ENCODE measurements around the gene COLEC11.

Gene COLEC11

DNA sequence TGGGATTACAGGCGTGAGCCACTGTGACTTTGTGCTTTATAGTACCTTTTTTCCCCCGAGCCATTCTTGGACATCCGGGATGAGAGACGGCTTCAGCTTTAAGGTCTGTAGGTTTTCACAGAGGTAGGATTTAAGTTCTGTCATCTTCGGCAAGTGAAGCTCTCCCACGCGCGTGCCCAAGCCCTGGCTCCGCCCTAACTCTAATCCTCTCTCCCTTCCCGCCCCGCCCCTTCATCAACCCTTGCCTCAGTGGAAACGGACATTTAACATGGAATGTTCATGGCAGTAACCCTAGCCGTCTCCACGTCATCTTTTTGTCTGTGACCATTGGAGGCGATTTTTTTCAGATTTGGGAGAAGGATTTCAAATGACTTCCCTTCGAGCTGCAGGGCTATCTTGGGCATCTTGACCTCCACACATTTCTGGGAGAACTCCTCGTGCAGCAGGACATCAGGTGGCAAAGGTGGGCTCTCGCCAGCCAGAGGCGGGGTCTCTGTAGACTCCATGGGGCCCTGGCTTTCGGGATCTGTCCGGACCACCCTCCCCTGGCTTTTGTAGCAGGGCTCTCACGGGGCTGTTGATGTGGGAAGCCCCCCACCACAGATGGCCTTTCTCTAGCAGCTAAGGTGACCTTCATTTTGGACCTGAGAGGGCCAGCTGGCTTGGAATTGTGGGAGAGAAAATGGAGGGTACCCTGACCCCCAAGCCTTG is 6.8 kb downstream of the COLEC11 start:
- ATAC-seq (ENCODE audit: insufficient read depth, low read depth), result no peak
- H3K4me3 ChIP-seq (ENCODE audit: low read depth in 1 of 2, low read length in 2 of 2), result no peak overlapping the region
- no peaks in the 10 kb centered on the region for H3K79me2 ChIP-seq (ENCODE audit: insufficient read depth, low read length)
- H3K9me3 ChIP-seq (ENCODE audit: insufficient read depth, low read length, severe bottlenecking), result no peaks in the 10 kb centered on the region
- no peak for DNase-seq
- TF ChIP-seq, protein P1, sequence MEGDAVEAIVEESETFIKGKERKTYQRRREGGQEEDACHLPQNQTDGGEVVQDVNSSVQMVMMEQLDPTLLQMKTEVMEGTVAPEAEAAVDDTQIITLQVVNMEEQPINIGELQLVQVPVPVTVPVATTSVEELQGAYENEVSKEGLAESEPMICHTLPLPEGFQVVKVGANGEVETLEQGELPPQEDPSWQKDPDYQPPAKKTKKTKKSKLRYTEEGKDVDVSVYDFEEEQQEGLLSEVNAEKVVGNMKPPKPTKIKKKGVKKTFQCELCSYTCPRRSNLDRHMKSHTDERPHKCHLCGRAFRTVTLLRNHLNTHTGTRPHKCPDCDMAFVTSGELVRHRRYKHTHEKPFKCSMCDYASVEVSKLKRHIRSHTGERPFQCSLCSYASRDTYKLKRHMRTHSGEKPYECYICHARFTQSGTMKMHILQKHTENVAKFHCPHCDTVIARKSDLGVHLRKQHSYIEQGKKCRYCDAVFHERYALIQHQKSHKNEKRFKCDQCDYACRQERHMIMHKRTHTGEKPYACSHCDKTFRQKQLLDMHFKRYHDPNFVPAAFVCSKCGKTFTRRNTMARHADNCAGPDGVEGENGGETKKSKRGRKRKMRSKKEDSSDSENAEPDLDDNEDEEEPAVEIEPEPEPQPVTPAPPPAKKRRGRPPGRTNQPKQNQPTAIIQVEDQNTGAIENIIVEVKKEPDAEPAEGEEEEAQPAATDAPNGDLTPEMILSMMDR (IDR thresholded peaks at IDR 0.05; ENCODE audit: borderline replicate concordance, extremely low read depth, low read length, poor library complexity, severe bottlenecking), result no peak
- TF ChIP-seq EZH2 (IDR thresholded peaks at IDR 0.05; ENCODE audit: borderline replicate concordance, low read depth, low read length, severe bottlenecking), result no peak
- H2AFZ ChIP-seq (ENCODE audit: low read depth, low read length), result no peak overlapping the region
- H3K4me1 ChIP-seq (ENCODE audit: insufficient read depth, low read length), result no peaks in the 10 kb centered on the region
- H3K27me3 ChIP-seq (ENCODE audit: insufficient read depth, low read length, poor library complexity), result no peaks in the 10 kb centered on the region
- H4K20me1 ChIP-seq (ENCODE audit: insufficient read depth, low read length), result no peaks in the 10 kb centered on the region
- no peak overlapping the region for H3K4me2 ChIP-seq (ENCODE audit: insufficient read depth, low read length)
- no peak overlapping the region for H3K9ac ChIP-seq (ENCODE audit: low read depth, low read length)
- no peak overlapping the region for H3K27ac ChIP-seq (ENCODE audit: low read length)
- no peaks in the 10 kb centered on the region for H3K36me3 ChIP-seq (ENCODE audit: insufficient read depth, low read length)

DNA sequence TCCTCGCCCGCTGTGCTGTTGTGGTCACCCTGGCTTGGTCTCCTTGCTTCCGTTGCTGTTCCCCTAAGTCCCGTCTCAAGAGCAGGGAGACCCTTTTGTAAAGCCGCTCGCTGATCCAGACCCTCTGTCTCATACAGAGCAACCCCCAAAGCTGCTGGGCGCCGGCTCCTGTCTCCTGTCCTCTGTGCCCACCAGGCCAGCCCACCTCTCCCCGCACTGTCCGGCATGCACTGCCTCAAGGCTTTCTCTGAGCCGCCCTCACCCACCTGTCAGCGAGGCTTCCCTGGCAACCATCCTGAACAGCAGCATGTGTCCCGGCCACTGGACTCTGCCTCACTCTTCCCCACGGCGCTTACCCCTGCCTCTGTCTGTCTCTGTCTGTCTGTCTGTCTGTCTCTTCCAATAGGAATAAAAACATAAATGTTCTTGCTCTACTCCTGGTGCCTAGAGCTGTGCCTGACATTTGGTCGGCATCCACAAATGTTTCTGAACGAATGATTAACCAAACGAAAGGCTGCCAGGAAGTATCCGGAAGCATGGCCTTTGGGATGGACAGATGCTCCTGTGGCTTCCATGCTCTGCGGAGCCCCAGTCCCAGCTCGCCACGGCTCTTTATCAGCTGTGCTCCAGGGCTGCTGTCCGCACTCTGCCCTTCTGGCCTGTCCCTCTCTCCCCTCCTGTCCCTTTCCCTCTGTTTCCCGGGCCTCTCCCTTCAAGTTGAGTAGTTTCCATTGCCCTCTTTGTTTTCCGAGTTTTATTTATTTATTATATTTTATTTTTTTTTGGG is 7.8 kb downstream of the COLEC11 start:
- H4K20me1 ChIP-seq (ENCODE audit: insufficient read depth, low read length), result no peaks in the 10 kb centered on the region
- no peak overlapping the region for H3K9ac ChIP-seq (ENCODE audit: low read depth, low read length)
- H3K4me1 ChIP-seq (ENCODE audit: insufficient read depth, low read length), result no peaks in the 10 kb centered on the region
- DNase-seq (no peak), ATAC-seq (ENCODE audit: insufficient read depth, low read depth) (no peak)
- no peaks in the 10 kb centered on the region for H3K36me3 ChIP-seq (ENCODE audit: insufficient read depth, low read length)
- no peak overlapping the region for H2AFZ ChIP-seq (ENCODE audit: low read depth, low read length)
- no peaks in the 10 kb centered on the region for H3K79me2 ChIP-seq (ENCODE audit: insufficient read depth, low read length)
- no peaks in the 10 kb centered on the region for H3K9me3 ChIP-seq (ENCODE audit: insufficient read depth, low read length, severe bottlenecking)
- H3K4me3 ChIP-seq (ENCODE audit: low read depth in 1 of 2, low read length in 2 of 2), result no peak overlapping the region
- H3K4me2 ChIP-seq (ENCODE audit: insufficient read depth, low read length), result no peak overlapping the region
- H3K27ac ChIP-seq (ENCODE audit: low read length), result no peak overlapping the region
- TF ChIP-seq, protein P1 (IDR thresholded peaks at IDR 0.05; ENCODE audit: borderline replicate concordance, extremely low read depth, low read length, poor library complexity, severe bottlenecking), result no peak
- TF ChIP-seq EZH2 (IDR thresholded peaks at IDR 0.05; ENCODE audit: borderline replicate concordance, low read depth, low read length, severe bottlenecking), result no peak
- H3K27me3 ChIP-seq (ENCODE audit: insufficient read depth, low read length, poor library complexity), result no peaks in the 10 kb centered on the region

DNA sequence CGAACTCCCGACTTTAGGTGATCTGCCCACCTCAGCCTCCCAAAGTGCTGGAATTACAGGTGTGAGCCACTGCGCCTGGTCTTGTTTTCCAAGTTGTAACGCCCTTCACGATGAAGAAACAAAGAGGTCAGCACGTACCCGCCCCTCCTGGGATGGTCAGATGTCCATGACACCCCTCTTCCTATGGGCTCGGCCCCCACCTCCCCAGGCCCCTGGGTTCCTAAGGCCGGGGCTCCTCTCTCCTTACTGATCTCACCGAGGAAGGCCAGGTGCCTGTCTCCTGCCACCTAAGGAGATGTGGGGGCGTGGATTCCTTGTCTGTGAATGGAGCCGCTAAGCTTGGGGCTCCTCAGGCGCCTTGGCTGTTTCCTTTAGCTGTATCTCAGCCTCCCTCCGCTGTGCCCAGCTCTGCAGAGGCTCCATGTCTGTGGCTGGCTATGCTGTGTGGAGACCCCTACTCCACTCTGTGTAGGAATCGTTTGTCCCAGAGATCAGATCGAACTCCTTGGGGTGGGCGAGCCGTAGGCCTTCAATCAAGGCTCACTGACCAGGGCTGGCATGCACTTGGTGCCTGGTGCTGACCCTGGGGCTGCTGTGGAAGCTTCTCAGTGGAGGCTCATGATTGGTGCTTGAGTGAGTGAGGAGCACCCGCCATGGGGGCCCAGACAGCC is 8.8 kb downstream of the COLEC11 start:
- H3K4me1 ChIP-seq (ENCODE audit: insufficient read depth, low read length), result no peaks in the 10 kb centered on the region
- H3K9me3 ChIP-seq (ENCODE audit: insufficient read depth, low read length, severe bottlenecking), result no peaks in the 10 kb centered on the region
- no peaks in the 10 kb centered on the region for H3K27me3 ChIP-seq (ENCODE audit: insufficient read depth, low read length, poor library complexity)
- no peak overlapping the region for H3K9ac ChIP-seq (ENCODE audit: low read depth, low read length)
- TF ChIP-seq, protein P1 (IDR thresholded peaks at IDR 0.05; ENCODE audit: borderline replicate concordance, extremely low read depth, low read length, poor library complexity, severe bottlenecking), result no peak
- TF ChIP-seq EZH2 (IDR thresholded peaks at IDR 0.05; ENCODE audit: borderline replicate concordance, low read depth, low read length, severe bottlenecking), result no peak
- ATAC-seq (ENCODE audit: insufficient read depth, low read depth) (no peak; the same call in 2 of the 3 replicates), DNase-seq (no peak)
- H3K27ac ChIP-seq (ENCODE audit: low read length), result no peak overlapping the region
- no peak overlapping the region for H2AFZ ChIP-seq (ENCODE audit: low read depth, low read length)
- no peak overlapping the region for H3K4me3 ChIP-seq (ENCODE audit: low read depth in 1 of 2, low read length in 2 of 2)
- H3K4me2 ChIP-seq (ENCODE audit: insufficient read depth, low read length), result no peak overlapping the region
- H3K36me3 ChIP-seq (ENCODE audit: insufficient read depth, low read length), result no peaks in the 10 kb centered on the region
- no peaks in the 10 kb centered on the region for H3K79me2 ChIP-seq (ENCODE audit: insufficient read depth, low read length)
- no peaks in the 10 kb centered on the region for H4K20me1 ChIP-seq (ENCODE audit: insufficient read depth, low read length)

All from DND-41 (cell line).